Endothelial cell of umbilical vein (primary cell): ENCODE data around the gene SEMA4D. TPM values are rescaled to one million over a fixed set of nuclear protein-coding genes. Genes with fewer than 3 reads are reported as not detected.

Source experiments
- BruUV-seq: library from RNA; stranded (reverse); fragments of 400-500 nt; replicated peaks from 2 replicates; lab custom pipeline; 2021; lab: Mats Ljungman, UMichigan
- CTCF ChIA-PET: fragments of 300-600, 350-600 bp; sonication (Branson Sonifier 250); formaldehyde crosslinking; loops from one replicate; lab custom pipeline; 2021; ENCODE audit warnings: antibody characterized with exemption, inconsistent platforms; lab: Charles Lee
- POLR2A ChIA-PET: fragments of 300-600, 350-600 bp; sonication (Branson Sonifier 250); formaldehyde crosslinking; loops from one replicate; lab custom pipeline; 2021; ENCODE audit warnings: antibody characterized with exemption, inconsistent platforms; lab: Charles Lee
- DNase-seq: peaks from one replicate; pipeline ENCODE4 v3.0.0-alpha.2; 2011; ENCODE audit warnings: low read depth, low spot score
- FAIRE-seq: peaks from 2 replicates; lab custom pipeline; 2011; peaks lifted over from hg19 to GRCh38; lab: Jason Lieb, UNC
- H2AFZ ChIP-seq: 2 replicates; pipeline ENCODE4 v1.6.0; 2012; ENCODE audit warnings: low read depth, low read length, control low read depth, inconsistent platforms
- H3K27ac ChIP-seq: 2 replicates; pipeline ENCODE4 v1.5.1; 2011; ENCODE audit warnings: low read depth, mild to moderate bottlenecking, control low read depth, low read length, moderate library complexity; ENCODE audit not compliant: insufficient read depth
- H3K27me3 ChIP-seq, 2 experiments: 2 replicates each; pipeline versions ENCODE4 v1.6.0 to v1.6.1; 2011; ENCODE audit warnings: low read length in 2 of 2, mixed read lengths in 1 of 2; ENCODE audit not compliant: control insufficient read depth in 2 of 2, insufficient read depth in 2 of 2
- H3K36me3 ChIP-seq, 2 experiments: 2 replicates in 1 of 2; 3 replicates in 1 of 2; pipeline ENCODE4 v1.5.1; 2011; ENCODE audit warnings: low read length in 2 of 2, mild to moderate bottlenecking in 1 of 2, moderate library complexity in 1 of 2; ENCODE audit not compliant: control insufficient read depth in 2 of 2, insufficient read depth in 2 of 2; ENCODE audit errors: extremely low read depth in 1 of 2
- H3K4me1 ChIP-seq: 3 replicates; pipeline ENCODE4 v1.5.1; 2011; ENCODE audit warnings: mild to moderate bottlenecking, low read length; ENCODE audit not compliant: control insufficient read depth, insufficient read depth; ENCODE audit errors: extremely low read depth
- H3K4me2 ChIP-seq: 2 replicates; pipeline ENCODE4 v1.6.1; 2011; ENCODE audit warnings: low read length, control low read depth, mixed read lengths; ENCODE audit not compliant: insufficient read depth
- H3K4me3 ChIP-seq, 3 experiments: fragments of 200-600 bp in 1 of 3; sonication (generic), shearing (Covaris generic) in 1 of 3; replicated peaks in 1 of 3; 2 replicates each; pipeline ENCODE4 v1.5.1; 2011 to 2016; ENCODE audit warnings: control low read depth in 3 of 3, low read length in 3 of 3, mild to moderate bottlenecking in 2 of 3, inconsistent platforms in 1 of 3, low read depth in 1 of 3, moderate library complexity in 1 of 3; ENCODE audit not compliant: insufficient read depth in 1 of 3
- H3K79me2 ChIP-seq: 2 replicates; pipeline ENCODE4 v1.6.0; 2012; ENCODE audit warnings: low read length, inconsistent platforms; ENCODE audit not compliant: control insufficient read depth, insufficient read depth
- H3K9ac ChIP-seq: replicated peaks from 2 replicates; pipeline ENCODE3; 2011; ENCODE audit warnings: low read length, control low read depth; ENCODE audit not compliant: insufficient read depth; ENCODE audit errors: extremely low read depth
- H3K9me1 ChIP-seq: replicated peaks from 3 replicates; pipeline ENCODE4 v1.6.0; 2011; ENCODE audit warnings: mild to moderate bottlenecking, low read length; ENCODE audit not compliant: control insufficient read depth, insufficient read depth; ENCODE audit errors: extremely low read depth
- H3K9me3 ChIP-seq: replicated peaks from 2 replicates; pipeline ENCODE4 v1.5.1; 2012; ENCODE audit warnings: low read length, inconsistent platforms; ENCODE audit not compliant: control insufficient read depth, insufficient read depth
- H4K20me1 ChIP-seq: replicated peaks from 2 replicates; pipeline ENCODE3; 2011; ENCODE audit warnings: mild to moderate bottlenecking, low read length; ENCODE audit not compliant: control insufficient read depth, insufficient read depth; ENCODE audit errors: extremely low read depth
- EZH2 ChIP-seq: IDR thresholded peaks from 2 replicates; pipeline ENCODE4 v1.6.1; 2012; ENCODE audit warnings: borderline replicate concordance, low read depth, mild to moderate bottlenecking, moderate library complexity, low read length, inconsistent platforms; ENCODE audit not compliant: severe bottlenecking
- FOS ChIP-seq: IDR thresholded peaks from 2 replicates; pipeline ENCODE4 v1.6.1; 2011; ENCODE audit warnings: mild to moderate bottlenecking, low read length, moderate library complexity, borderline replicate concordance; ENCODE audit not compliant: insufficient read depth
- GATA2 ChIP-seq: IDR thresholded peaks from 2 replicates; pipeline ENCODE4 v1.7.0; 2011; ENCODE audit warnings: low read depth, mild to moderate bottlenecking, moderate library complexity, mixed read lengths, low read length; ENCODE audit not compliant: insufficient read length, insufficient read depth
- JUN ChIP-seq: IDR thresholded peaks from 2 replicates; pipeline ENCODE4 v1.6.1; 2011; ENCODE audit warnings: borderline replicate concordance, low read depth; ENCODE audit not compliant: insufficient read length, insufficient read depth
- MYC ChIP-seq: IDR thresholded peaks from one replicate; pipeline ENCODE4 v1.6.1; 2011; ENCODE audit warnings: mild to moderate bottlenecking, low read depth, low read length
- POLR2A ChIP-seq: IDR thresholded peaks from 2 replicates; pipeline ENCODE4 v1.6.1; 2012; ENCODE audit warnings: low read depth, mild to moderate bottlenecking, control low read depth, low read length
- POLR2AphosphoS5 ChIP-seq: IDR thresholded peaks from 2 replicates; pipeline ENCODE4 v1.6.1; 2012; ENCODE audit warnings: low read depth, mild to moderate bottlenecking, control low read depth, low read length, moderate library complexity; ENCODE audit not compliant: insufficient read depth
- dilution Hi-C: fragments of 300-500 bp; cut with MboI; formaldehyde crosslinking; loops from one replicate; pipeline ENCODE4 v1.15.0; 2019; ENCODE audit warnings: low sequenced_read_pairs; ENCODE audit not compliant: extremely low pct_ligation_motif_present
- intact Hi-C: fragments of 100-400 bp; cut with micrococcal nuclease; formaldehyde crosslinking; loops from one replicate; pipeline ENCODE4 v1.10.0; 2022
- polyA plus RNA-seq, 4 experiments: library from polyadenylated mRNA; depleted of rRNA in 3 of 4; stranded (reverse) in 3 of 4; unstranded in 1 of 4; fragments of >200 nt; gene quantifications; 2 replicates each; pipeline versions ENCODE4 v1.2.1 to v1.2.3, GENCODE V29; 2011 to 2012; ENCODE audit warnings: missing spikeins in 1 of 4
- total RNA-seq: library from RNA; stranded (reverse); gene quantifications from 2 replicates; pipeline ENCODE4 v1.2.3, GENCODE V29; 2021
- TF ChIP-seq, protein P1 (sequence below): IDR thresholded peaks from 2 replicates; pipeline ENCODE4 v1.6.1; 2011; ENCODE audit not compliant: insufficient read depth, insufficient read length
- TF ChIP-seq, protein P2 (sequence below), 2 donors: IDR thresholded peaks; 1 replicate in 1 of 2; 2 replicates in 1 of 2; pipeline ENCODE4 v1.5.1; 2011; ENCODE audit warnings: low read length in 2 of 2, mild to moderate bottlenecking in 2 of 2, moderate library complexity in 2 of 2, control low read depth in 1 of 2, inconsistent platforms in 1 of 2, low read depth in 1 of 2; ENCODE audit not compliant: insufficient read depth in 1 of 2; ENCODE audit errors: extremely low read depth in 1 of 2

The SEMA4D gene
- total and polyA plus RNA-seq, 2 donors (not counting 3 experiments of a cell fraction or from before 2014, with no cell fraction given): 3.9 to 15.7 TPM

DNA sequence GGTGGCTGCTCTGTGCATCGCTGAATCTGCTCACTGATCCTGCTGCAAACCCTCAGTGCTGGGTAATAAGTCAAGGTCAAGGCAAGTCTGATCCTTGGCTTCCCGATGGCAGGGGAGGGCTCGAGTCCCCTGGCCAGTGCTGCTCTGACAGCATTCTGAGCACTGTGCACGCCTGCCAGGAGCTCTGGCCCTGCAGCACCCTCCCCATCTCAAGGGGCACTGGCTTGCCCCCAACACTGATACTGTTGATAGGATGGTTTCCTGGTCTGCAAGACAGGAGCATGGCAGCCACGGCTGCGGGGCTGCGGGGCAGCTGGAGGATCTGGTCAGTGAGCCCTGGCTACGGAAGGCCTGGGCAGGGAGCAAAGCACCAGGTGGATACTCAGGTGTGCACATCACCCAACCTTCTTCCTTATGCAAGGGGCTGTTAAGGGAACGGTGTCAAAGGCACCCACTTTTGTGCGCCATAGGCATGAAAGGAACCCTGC, 107.8 kb downstream of the SEMA4D start:
- Histone ChIP-seq H2AFZ (no peak overlapping the region), H3K79me2 (no peaks in the 10 kb centered on the region), H3K4me3 (no peak overlapping the region), H3K9me1 (no peaks in the 10 kb centered on the region), H3K27ac (no peak overlapping the region), H3K4me1 (no peaks in the 10 kb centered on the region), H3K9me3 (no peaks in the 10 kb centered on the region), H3K9ac (no peak overlapping the region), H3K4me2 (no peak overlapping the region), H4K20me1 (no peaks in the 10 kb centered on the region), H3K36me3 (peaks cover 0 to 17% of the 10 kb centered on the region in 2 experiments), H3K27me3 (no peaks in the 10 kb centered on the region)
- no peak for TF ChIP-seq JUN
- no peak for TF ChIP-seq FOS
- TF ChIP-seq, protein P1, sequence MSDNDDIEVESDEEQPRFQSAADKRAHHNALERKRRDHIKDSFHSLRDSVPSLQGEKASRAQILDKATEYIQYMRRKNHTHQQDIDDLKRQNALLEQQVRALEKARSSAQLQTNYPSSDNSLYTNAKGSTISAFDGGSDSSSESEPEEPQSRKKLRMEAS: no peak
- no peak for TF ChIP-seq EZH2
- TF ChIP-seq, protein P2, sequence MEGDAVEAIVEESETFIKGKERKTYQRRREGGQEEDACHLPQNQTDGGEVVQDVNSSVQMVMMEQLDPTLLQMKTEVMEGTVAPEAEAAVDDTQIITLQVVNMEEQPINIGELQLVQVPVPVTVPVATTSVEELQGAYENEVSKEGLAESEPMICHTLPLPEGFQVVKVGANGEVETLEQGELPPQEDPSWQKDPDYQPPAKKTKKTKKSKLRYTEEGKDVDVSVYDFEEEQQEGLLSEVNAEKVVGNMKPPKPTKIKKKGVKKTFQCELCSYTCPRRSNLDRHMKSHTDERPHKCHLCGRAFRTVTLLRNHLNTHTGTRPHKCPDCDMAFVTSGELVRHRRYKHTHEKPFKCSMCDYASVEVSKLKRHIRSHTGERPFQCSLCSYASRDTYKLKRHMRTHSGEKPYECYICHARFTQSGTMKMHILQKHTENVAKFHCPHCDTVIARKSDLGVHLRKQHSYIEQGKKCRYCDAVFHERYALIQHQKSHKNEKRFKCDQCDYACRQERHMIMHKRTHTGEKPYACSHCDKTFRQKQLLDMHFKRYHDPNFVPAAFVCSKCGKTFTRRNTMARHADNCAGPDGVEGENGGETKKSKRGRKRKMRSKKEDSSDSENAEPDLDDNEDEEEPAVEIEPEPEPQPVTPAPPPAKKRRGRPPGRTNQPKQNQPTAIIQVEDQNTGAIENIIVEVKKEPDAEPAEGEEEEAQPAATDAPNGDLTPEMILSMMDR (IDR thresholded peaks at IDR 0.05; ENCODE audit: extremely low read depth in 1 of 2, insufficient read depth in 1 of 2, low read depth in 1 of 2, low read length in 2 of 2): no peak
- TF ChIP-seq GATA2: no peak
- TF ChIP-seq POLR2AphosphoS5: no peak
- no peak for TF ChIP-seq POLR2A
- TF ChIP-seq MYC: no peak
- no peak for DNase-seq
- no TSS peak for BruUV-seq
- no peak for FAIRE-seq
- intact Hi-C loops (no loop called here), dilution Hi-C loops (no loop called here)
- CTCF ChIA-PET: interaction anchor here (0.7 to 1.8 kb wide), 2 partner anchors 12 to 159 kb away, joined by 3 to 13 read pairs; no protein-coding TSS in a partner anchor
- POLR2A ChIA-PET: no interaction called here
